ENCODE data around the gene LRPPRC. TPM values are rescaled to one million over a fixed set of nuclear protein-coding genes. Genes with fewer than 3 reads are reported as not detected.
"Not testable (repeated sequence)": the region's sequence is repeated elsewhere in the genome, so short reads cannot be mapped to it uniquely, and the experiment has no call there.

Gene LRPPRC
- polyA plus RNA-seq (ENCODE audit: insufficient read length in 4 of 4), result 100 to 1,000 TPM; 104 to 131 (median 119) TPM

GRCh38 chr2:43995733-43996533 is at the start of gene LRPPRC:
TSS of gene LRPPRC (minus strand) at chr2:43995989. CDS start at chr2:43995947, 42 bp downstream.
- DNase-seq (ENCODE audit: low read depth in 4 of 4, low spot score in 3 of 4), result peak; percentile 90 to 94 (median 92)

GRCh38 chr2:44045061-44045460 is 49.3 kb upstream of the LRPPRC start:
- no peak for DNase-seq (ENCODE audit: low read depth in 4 of 4, low spot score in 3 of 4)

GRCh38 chr2:44044281-44044720 is 48.5 kb upstream of the LRPPRC start:
- DNase-seq (ENCODE audit: low read depth in 4 of 4, low spot score in 3 of 4), result peak; percentile 52 to 63 (median 57)

- no peak for DNase-seq (ENCODE audit: low read depth in 4 of 4, low spot score in 3 of 4)
Measured at GRCh38 chr2:44040365-44040764, 44.6 kb upstream of the LRPPRC start.

GRCh38 chr2:44038277-44038676 is 42.5 kb upstream of the LRPPRC start:
- DNase-seq (ENCODE audit: low read depth in 4 of 4, low spot score in 3 of 4), result no peak

GRCh38 chr2:44037221-44037620 is 41.4 kb upstream of the LRPPRC start:
- no peak for DNase-seq (ENCODE audit: low read depth in 4 of 4, low spot score in 3 of 4)

GRCh38 chr2:44033947-44034346 is 38.2 kb upstream of the LRPPRC start:
- DNase-seq (ENCODE audit: low read depth in 4 of 4, low spot score in 3 of 4), result no peak

- not testable (repeated sequence) for DNase-seq (ENCODE audit: low read depth in 4 of 4, low spot score in 3 of 4)
Measured at GRCh38 chr2:44027076-44027475, 31.3 kb upstream of the LRPPRC start.

GRCh38 chr2:44016282-44016681 is 20.5 kb upstream of the LRPPRC start:
- DNase-seq (ENCODE audit: low read depth in 4 of 4, low spot score in 3 of 4), result peak; percentile 48 to 65 (median 54)

- no peak for DNase-seq (ENCODE audit: low read depth in 4 of 4, low spot score in 3 of 4)
Measured at GRCh38 chr2:44015239-44015638, 19.4 kb upstream of the LRPPRC start.

- DNase-seq (ENCODE audit: low read depth in 4 of 4, low spot score in 3 of 4), result not testable (repeated sequence)
Measured at GRCh38 chr2:44013205-44013604, 17.4 kb upstream of the LRPPRC start.

- DNase-seq (ENCODE audit: low read depth in 4 of 4, low spot score in 3 of 4), result no peak
Measured at GRCh38 chr2:44010266-44010665, 14.5 kb upstream of the LRPPRC start.

- DNase-seq (ENCODE audit: low read depth in 4 of 4, low spot score in 3 of 4), result no peak
Measured at GRCh38 chr2:44009136-44009735, 13.4 kb upstream of the LRPPRC start.

GRCh38 chr2:44005846-44006245 is 10.1 kb upstream of the LRPPRC start:
- DNase-seq (ENCODE audit: low read depth in 4 of 4, low spot score in 3 of 4), result no peak

- DNase-seq (ENCODE audit: low read depth in 4 of 4, low spot score in 3 of 4), result no peak
Measured at GRCh38 chr2:44004735-44005602, 9.2 kb upstream of the LRPPRC start.

GRCh38 chr2:44001716-44002115 is 5.9 kb upstream of the LRPPRC start:
- no peak for DNase-seq (ENCODE audit: low read depth in 4 of 4, low spot score in 3 of 4)

GRCh38 chr2:43998263-43998662 is 2.5 kb upstream of the LRPPRC start:
- no peak for DNase-seq (ENCODE audit: low read depth in 4 of 4, low spot score in 3 of 4)

GRCh38 chr2:43993437-43993836 is 2.4 kb downstream of the LRPPRC start:
- DNase-seq (ENCODE audit: low read depth in 4 of 4, low spot score in 3 of 4), result no peak

- no peak for DNase-seq (ENCODE audit: low read depth in 4 of 4, low spot score in 3 of 4)
Measured at GRCh38 chr2:43989545-43989944, 6.2 kb downstream of the LRPPRC start.

GRCh38 chr2:43986600-43986999 is 9.2 kb downstream of the LRPPRC start:
- no peak for DNase-seq (ENCODE audit: low read depth in 4 of 4, low spot score in 3 of 4)

- DNase-seq (ENCODE audit: low read depth in 4 of 4, low spot score in 3 of 4), result no peak
Measured at GRCh38 chr2:43985359-43985758, 10.4 kb downstream of the LRPPRC start.

Data from right renal pelvis (tissue), 4 donors.